ENCODE results near the gene RET.

The RET gene

DNA sequence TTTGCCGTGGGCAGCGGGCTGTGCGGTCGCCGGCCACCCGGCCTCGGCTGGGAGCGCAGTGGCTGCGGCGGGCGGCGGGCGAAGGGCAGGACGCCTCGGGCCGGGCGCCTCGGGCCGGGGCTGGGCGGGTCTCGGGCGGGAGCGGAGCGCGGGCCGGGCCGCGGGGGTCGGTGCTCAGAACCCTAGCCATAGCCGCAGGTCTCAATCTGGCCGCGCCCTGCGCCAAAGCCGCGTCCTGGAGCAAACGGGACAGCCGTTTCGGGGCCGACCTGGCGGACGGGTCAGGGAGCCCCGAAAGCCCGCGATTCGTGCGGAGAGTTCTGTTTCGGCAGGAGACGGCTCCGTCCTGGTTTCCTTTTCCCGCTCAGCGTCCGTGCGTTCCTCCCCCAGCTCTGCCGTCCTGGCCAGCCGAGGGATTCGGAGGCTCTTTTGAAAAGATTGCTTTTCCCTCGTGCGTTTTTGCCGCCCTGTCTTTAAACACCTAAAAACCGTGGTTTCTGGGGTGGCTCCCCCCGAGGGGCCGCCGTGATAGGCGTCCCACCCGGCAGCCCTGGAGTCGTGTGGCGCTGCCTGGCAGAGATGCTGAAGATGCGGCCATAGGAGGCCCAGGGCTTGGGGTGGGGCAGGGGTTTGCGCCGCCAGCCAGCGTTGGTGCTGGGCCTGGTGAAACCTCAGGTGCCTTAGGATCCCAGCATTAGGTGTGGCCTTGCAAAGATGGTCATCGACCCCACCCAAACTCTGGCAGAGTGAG, 727 bp downstream of the RET start:
- H3K27ac ChIP-seq = no peak overlapping the region
- no peaks in the 10 kb centered on the region for H3K79me2 ChIP-seq (ENCODE audit: insufficient read depth, low read depth)
- H3K36me3 ChIP-seq (ENCODE audit: insufficient read depth) = no peaks in the 10 kb centered on the region
- no peaks in the 10 kb centered on the region for H3K4me1 ChIP-seq (ENCODE audit: low read depth, poor library complexity, severe bottlenecking)
- no peak overlapping the region for H2AFZ ChIP-seq (ENCODE audit: low read depth)
- no peak overlapping the region for H3K9ac ChIP-seq
- H3K27me3 ChIP-seq (ENCODE audit: insufficient read depth, low read depth) = no peaks in the 10 kb centered on the region
- H3K4me2 ChIP-seq = no peak overlapping the region
- TF ChIP-seq, protein P1, sequence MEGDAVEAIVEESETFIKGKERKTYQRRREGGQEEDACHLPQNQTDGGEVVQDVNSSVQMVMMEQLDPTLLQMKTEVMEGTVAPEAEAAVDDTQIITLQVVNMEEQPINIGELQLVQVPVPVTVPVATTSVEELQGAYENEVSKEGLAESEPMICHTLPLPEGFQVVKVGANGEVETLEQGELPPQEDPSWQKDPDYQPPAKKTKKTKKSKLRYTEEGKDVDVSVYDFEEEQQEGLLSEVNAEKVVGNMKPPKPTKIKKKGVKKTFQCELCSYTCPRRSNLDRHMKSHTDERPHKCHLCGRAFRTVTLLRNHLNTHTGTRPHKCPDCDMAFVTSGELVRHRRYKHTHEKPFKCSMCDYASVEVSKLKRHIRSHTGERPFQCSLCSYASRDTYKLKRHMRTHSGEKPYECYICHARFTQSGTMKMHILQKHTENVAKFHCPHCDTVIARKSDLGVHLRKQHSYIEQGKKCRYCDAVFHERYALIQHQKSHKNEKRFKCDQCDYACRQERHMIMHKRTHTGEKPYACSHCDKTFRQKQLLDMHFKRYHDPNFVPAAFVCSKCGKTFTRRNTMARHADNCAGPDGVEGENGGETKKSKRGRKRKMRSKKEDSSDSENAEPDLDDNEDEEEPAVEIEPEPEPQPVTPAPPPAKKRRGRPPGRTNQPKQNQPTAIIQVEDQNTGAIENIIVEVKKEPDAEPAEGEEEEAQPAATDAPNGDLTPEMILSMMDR (conservative IDR thresholded peaks at IDR 0.05; ENCODE audit: low read depth, low read length) = no peak
- no peak overlapping the region for H3K4me3 ChIP-seq (IDR thresholded peaks at IDR 0.05; ENCODE audit: insufficient read depth, low read depth, low read length)
- no peaks in the 10 kb centered on the region for H4K20me1 ChIP-seq (ENCODE audit: insufficient read depth)

DNA sequence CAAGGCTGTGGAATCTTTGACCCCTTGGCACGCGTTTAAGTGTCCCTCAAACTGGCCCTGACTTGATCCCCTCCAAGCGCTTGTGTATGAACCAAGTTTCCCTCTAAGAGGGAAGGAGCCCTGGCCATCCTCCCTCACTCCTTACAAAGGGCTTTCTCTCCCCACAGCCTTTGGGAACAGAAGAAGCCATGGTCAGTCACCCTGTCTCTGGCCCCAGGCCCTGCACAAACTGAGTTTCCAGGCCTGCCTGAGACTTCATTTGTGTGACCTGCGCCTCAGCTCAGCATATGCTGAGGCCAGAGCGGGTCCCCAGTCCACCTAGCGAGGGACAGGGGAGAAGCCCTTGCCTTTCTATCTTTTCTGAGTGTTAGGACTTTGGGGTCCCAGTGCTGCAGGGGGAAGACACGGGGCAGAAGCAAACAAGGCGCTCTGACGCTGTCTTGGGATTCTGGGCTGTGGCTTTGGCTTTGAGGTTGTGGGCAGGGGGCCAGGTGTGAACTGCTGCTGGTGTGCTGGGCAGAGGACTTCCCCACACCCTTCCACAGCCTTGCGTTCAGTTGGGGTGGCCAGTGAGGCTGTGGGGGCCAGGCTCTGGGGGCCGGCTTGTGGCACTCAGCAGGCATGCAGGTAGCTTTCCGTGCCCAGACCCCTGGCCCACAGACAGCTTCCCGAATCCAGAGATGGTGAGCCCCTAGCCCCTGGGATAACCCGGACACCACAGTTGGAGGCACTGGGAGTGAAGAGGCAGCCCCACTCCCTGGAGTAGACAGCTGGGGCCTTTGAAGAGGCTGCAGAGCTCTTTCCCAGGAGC, 1.5 kb downstream of the RET start:
- Histone ChIP-seq H3K9ac (no peak overlapping the region), H3K27ac (no peak overlapping the region), H3K4me3 (IDR thresholded peaks at IDR 0.05; ENCODE audit: insufficient read depth, low read depth, low read length) (no peak overlapping the region), H3K36me3 (ENCODE audit: insufficient read depth) (no peaks in the 10 kb centered on the region), H2AFZ (ENCODE audit: low read depth) (no peak overlapping the region), H3K27me3 (ENCODE audit: insufficient read depth, low read depth) (no peaks in the 10 kb centered on the region), H3K79me2 (ENCODE audit: insufficient read depth, low read depth) (no peaks in the 10 kb centered on the region), H3K4me1 (ENCODE audit: low read depth, poor library complexity, severe bottlenecking) (no peaks in the 10 kb centered on the region), H3K4me2 (no peak overlapping the region), H4K20me1 (ENCODE audit: insufficient read depth) (no peaks in the 10 kb centered on the region)
- TF ChIP-seq, protein P1 (conservative IDR thresholded peaks at IDR 0.05; ENCODE audit: low read depth, low read length) = no peak

DNA sequence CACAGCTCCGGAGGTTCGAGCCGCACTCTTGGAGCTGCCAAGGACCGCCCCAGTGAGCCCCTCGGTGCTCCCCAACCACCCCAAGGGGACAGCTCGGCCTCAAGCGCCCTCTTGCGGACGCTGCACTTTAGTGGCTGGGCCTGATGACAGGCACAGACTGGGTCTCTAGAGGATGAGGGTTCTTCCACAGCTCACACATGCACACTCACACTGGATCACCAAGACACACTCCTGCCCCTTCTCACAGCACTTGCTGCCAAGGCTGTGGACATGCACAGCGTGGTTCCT, 2.1 kb downstream of the RET start:
- no peaks in the 10 kb centered on the region for H3K4me1 ChIP-seq (ENCODE audit: low read depth, poor library complexity, severe bottlenecking)
- H3K27ac ChIP-seq = no peak overlapping the region
- no peaks in the 10 kb centered on the region for H3K79me2 ChIP-seq (ENCODE audit: insufficient read depth, low read depth)
- H3K27me3 ChIP-seq (ENCODE audit: insufficient read depth, low read depth) = no peaks in the 10 kb centered on the region
- no peak overlapping the region for H3K4me2 ChIP-seq
- TF ChIP-seq, protein P1 (conservative IDR thresholded peaks at IDR 0.05; ENCODE audit: low read depth, low read length) = no peak
- no peaks in the 10 kb centered on the region for H3K36me3 ChIP-seq (ENCODE audit: insufficient read depth)
- no peak overlapping the region for H3K4me3 ChIP-seq (IDR thresholded peaks at IDR 0.05; ENCODE audit: insufficient read depth, low read depth, low read length)
- no peaks in the 10 kb centered on the region for H4K20me1 ChIP-seq (ENCODE audit: insufficient read depth)
- H3K9ac ChIP-seq = no peak overlapping the region
- H2AFZ ChIP-seq (ENCODE audit: low read depth) = no peak overlapping the region

DNA sequence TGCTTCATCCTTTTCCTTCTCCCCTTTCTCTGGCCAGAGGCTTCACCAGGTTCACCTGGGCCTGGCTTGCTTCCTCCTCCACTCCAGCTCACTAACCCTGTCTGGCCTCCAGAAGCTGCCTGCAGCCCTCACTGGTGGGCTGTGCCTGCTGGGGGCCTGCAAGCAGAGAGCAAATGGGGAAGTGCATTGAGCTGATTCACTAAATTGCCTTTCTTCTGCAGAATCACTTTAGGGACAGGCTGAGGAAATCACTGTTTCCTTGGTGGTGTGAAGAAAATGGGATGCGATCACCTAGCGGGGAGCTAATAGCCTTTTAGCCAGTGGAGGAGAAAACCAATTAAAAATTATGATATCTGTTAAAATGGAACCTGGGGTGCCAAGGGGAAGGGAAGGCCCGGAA, 3.0 kb downstream of the RET start:
- H3K9ac ChIP-seq = no peak overlapping the region

More for the DNA sequence above, 3.0 kb downstream of the RET start:
- no peaks in the 10 kb centered on the region for H4K20me1 ChIP-seq (ENCODE audit: insufficient read depth)
- H3K79me2 ChIP-seq (ENCODE audit: insufficient read depth, low read depth) = no peaks in the 10 kb centered on the region
- TF ChIP-seq, protein P1 (conservative IDR thresholded peaks at IDR 0.05; ENCODE audit: low read depth, low read length) = no peak
- H3K27ac ChIP-seq = no peak overlapping the region
- no peaks in the 10 kb centered on the region for H3K4me1 ChIP-seq (ENCODE audit: low read depth, poor library complexity, severe bottlenecking)
- H2AFZ ChIP-seq (ENCODE audit: low read depth) = no peak overlapping the region
- no peaks in the 10 kb centered on the region for H3K36me3 ChIP-seq (ENCODE audit: insufficient read depth)
- no peaks in the 10 kb centered on the region for H3K27me3 ChIP-seq (ENCODE audit: insufficient read depth, low read depth)
- H3K4me2 ChIP-seq = no peak overlapping the region
- H3K4me3 ChIP-seq (IDR thresholded peaks at IDR 0.05; ENCODE audit: insufficient read depth, low read depth, low read length) = no peak overlapping the region

Data from KMS-11 (cell line).